HG02885 (cell line): ENCODE results near the gene TIMD4.
A peak's percentile ranks its signal among the peaks of the same experiment; 100 is the strongest.
"Not testable (repeated sequence)": the region's sequence is repeated elsewhere in the genome, so short reads cannot be mapped to it uniquely, and the experiment has no call there.

Source experiments
- ATAC-seq: cut with Tn5 transposase; IDR thresholded peaks from one replicate; pipeline ENCODE4 v1.9.1; 2021; ENCODE audit warnings: mild to moderate bottlenecking; ENCODE audit not compliant: unreplicated experiment, poor library complexity

TIMD4 gene

GRCh38 chr5:156925767-156926166, 37.3 kb downstream of the TIMD4 start:
- ATAC-seq = not testable (repeated sequence)

GRCh38 chr5:156922207-156922792, 40.7 kb downstream of the TIMD4 start:
- peak; percentile 64 for ATAC-seq

GRCh38 chr5:156920861-156921431, 42.1 kb downstream of the TIMD4 start:
- ATAC-seq = peak; percentile 38

DNA sequence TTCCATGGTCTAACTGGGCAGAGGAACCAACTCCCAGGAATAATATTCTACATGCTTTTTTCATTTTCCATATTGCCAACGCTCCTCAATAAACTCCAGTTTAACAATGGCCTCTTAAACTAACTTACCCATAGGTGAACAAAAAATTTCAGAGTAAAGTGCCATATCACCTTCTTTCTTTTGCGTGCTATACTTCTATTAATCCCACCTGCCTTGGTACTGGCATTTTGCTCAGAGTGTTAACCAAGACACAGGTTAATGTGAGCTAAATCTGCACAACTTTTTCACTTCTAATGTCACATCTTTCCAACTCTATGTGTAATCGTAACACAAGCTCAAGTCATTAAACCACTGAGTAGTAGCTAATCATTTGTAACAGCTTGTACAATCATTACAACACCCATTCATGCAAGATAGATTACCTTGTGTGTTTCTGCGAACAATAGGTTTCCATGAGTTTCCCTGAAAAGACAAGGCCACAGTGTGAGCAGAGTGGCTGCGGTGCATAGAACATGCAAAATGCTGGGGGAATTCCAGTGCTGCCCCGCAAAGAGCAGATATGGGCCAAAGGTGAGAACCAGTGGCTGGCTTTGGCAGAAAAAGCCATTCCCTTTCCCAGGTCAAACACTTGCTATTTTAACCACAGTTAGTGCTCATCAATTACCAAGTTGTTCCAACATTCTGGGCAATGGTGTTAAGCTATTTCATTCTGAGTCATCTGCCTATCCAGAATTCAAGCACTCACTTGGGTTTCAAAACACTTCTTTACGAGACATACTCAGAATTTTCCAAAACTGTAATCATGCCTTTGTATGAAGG, 42.8 kb downstream of the TIMD4 start:
- peak; percentile 55 for ATAC-seq

- ATAC-seq = no peak
Measured at GRCh38 chr5:156918311-156918845, 44.6 kb downstream of the TIMD4 start.

DNA sequence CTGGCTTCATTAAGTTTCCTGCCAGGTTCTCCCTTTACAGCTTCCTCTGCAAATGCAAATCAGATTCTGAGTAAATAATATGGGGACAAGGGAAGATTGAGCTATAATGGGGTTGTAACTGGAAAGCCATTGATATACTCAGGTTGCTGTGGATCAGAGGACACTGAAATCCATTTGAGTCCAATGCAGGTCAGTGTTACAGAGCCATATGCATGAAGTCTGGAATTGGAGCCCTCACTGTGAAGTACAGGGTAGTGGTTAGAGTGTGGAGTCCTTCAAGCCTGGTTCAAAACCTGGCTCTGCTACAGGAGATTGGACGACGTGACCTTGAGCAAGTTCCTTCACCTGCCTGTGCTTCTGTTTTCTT, 48.7 kb downstream of the TIMD4 start:
- peak; percentile 4 for ATAC-seq

DNA sequence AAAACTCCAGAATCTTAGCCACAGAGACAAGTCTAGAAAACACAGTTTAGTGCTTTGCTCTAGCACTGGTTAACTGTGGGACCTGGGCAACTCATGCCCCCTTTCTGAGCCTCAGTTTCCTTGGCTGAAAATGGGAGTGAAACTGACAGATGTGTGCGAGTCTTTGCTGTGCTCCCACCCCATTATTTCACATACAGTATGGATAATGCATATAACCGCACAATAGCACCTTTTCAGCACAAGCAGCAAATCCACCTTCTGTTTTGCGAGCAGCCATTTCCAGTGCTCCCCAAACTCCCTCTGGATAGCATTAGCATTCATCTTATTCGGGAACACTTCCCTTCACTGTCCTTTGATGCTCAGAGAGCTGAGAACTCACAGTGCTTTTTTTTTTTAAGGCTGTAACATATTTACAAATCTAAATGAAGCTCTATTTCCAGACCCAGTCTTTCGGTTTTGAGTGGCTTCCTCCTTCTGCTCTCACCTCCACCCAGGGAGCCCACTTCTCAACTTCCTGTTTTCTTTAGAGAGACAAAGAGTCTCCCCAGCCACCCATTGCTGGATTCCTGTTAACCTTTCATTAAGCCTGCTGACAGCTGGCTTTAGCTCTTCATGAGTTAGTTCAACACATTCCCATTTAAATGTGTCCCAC, 49.2 kb downstream of the TIMD4 start:
- peak; percentile 97 for ATAC-seq

DNA sequence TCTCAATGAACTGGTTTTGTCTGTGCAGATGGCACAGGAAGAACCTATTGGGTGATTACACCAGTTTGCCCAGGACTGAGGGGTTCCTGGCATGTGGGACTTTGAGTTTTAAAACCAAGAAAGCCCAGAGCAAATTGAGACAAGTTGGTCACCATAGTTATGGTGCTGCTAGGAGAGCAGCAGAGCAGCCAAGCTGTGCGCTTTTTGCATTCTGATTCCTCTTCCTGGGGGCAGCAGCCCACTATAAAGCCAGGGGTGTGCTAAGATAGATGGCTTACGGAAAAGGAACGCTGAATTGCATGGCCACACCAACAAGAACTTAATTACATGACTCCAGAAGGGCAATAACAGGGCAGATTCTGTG, 49.7 kb downstream of the TIMD4 start:
- no peak for ATAC-seq

- no peak for ATAC-seq
Measured at GRCh38 chr5:156912869-156913268, 50.2 kb downstream of the TIMD4 start.

DNA sequence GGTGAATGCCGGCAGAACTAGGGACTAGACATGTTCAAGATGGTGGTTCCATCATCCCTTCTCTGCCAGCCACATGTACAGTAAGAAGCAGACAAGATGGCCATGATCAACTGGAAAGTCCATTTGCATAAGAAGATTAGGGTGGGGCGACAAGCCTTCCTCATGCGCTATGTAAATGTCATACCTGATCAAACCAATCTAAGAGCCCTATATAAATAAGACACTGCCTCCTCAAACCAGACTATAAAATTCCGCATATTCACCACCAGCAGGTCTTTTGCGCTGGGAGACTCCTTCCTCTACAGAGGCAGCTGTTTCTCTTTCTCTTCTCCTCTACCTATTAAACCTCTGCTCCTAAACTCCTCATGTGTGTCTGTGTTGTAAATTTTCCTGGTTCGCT, 53.8 kb downstream of the TIMD4 start:
- ATAC-seq = no peak

DNA sequence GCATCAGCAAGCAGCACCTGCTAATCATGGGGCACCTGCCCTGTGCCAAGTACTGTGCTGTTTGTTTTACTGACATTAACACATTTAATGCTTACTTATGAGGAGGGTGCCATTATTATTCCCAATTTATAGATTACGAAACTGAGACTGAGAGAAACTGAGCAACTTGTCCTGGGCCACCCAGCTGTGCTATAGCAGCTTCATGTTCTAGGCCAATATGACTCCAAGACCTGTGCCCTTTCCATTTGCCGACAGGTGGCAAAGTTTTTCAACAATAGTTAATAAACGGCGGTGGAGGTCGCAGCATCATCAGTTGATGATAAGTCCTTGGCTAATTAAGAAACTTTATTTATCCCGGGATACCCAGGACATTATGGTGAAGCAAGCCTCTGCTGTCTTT, 55.4 kb downstream of the TIMD4 start:
- no peak for ATAC-seq

DNA sequence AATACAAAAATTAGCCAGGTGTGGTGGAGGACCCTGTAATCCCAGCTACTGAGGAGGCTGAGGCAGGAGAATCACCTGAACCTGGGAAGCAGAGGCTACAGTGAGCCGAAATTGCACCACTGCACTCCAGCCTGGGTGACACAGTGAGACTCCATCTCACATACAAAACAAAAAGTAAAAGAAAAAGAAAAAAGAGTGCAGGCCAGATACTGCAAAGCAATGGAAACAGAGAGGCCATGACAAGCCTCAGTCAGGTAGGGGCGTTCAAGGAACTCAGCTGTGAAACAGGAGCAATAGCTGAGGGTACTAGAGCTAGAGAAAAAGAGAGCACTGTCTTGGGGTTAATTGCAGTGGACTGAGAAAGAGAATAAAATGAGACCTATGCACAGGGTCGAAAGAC, 56.2 kb downstream of the TIMD4 start:
- ATAC-seq = no peak

DNA sequence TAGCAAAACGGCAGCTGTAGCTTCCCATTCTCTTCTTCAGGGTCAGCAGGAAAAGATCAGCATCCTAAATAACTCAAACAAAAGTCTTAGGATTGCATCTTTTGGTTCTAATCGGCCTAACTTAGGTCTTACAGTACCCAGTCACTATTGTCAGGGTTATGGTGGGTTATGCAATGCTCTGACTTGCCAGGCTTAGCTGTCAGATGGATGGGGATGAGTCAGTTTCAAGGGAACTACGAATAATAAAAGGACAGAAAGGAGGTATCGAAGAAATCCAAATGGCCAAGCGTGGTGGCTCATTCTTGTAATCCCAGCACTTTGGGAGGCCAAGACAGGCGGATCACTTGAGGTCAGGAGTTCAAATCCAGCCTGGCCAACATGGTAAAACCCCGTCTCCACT, 66.5 kb downstream of the TIMD4 start:
- ATAC-seq = no peak

GRCh38 chr5:156893517-156893916, 69.5 kb downstream of the TIMD4 start:
- peak; percentile 61 for ATAC-seq

- ATAC-seq = no peak
Measured at GRCh38 chr5:156892864-156893263, 70.2 kb downstream of the TIMD4 start.

DNA sequence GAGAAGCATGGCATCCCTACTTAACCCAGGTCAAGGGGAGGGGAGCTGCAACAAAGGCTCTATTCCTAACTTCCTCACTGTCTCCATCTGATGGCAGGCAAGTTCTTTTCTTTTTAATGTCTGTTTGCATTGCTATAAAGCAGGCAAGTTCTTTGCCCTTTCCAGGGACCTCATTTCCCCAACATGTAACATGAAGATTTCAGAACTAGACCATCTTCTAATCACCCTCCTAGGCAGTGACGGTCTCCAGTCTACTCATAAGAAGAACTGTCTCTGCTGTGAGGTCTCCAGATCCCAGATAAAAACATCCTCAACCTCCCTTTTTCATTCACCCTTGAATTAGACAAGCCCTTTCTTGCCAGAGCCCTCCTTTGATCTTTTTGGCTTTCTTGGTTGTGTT, 70.8 kb downstream of the TIMD4 start:
- ATAC-seq = no peak

DNA sequence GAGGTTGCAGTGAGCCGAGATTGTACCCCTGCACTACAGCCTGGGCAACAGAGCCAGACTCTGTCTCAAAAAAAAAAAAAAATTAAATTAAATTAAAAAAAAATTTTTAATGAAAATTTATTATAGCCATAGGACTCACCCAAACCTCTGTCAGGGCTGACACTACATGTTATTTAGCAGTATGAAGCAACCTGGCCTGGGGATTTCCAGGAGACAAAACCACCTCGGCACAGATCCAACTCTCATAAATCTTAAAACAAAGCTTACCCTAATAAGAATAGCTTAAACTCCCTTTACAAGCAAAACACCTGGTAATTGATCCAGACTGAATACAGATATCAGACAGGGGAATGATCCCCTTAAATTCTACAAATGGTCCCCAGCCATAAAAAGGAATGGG, 74.5 kb downstream of the TIMD4 start:
- no peak for ATAC-seq

DNA sequence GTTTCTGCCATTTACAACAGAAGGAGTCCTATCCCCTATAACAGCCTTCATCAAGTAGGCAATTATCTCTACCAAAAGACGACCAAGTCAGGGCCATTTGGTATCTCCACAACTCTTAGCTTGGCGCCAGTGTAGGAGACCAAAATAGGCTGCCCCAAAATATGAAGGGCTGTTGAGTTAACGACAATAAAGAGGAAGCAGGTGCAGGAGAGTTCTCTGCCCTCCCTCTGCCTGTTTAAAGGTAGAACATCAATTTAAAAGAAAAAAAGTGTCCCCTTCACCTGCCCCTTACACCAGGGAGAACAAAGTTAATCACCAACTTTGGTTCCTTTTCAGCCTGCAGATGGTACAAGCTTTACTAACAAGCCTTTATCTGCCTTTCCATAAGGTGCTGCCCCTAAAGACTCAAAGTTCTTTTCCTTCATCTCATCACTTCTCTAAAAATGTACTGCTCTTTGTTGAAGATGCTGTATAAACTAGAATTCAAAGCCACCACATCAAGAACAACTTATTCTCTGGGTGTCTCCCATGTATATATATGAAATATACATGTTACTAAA, 79.6 kb downstream of the TIMD4 start:
- ATAC-seq = peak; percentile 44

GRCh38 chr5:156879665-156880285, 83.3 kb downstream of the TIMD4 start:
- ATAC-seq = peak; percentile 80

GRCh38 chr5:156871212-156871611, 91.8 kb downstream of the TIMD4 start:
- ATAC-seq = no peak
